Hematopoietic multipotent progenitor cell treated with erythropoietin and hydrocortisone succinate and interleukin-3 and kit ligand, for 8 days (in vitro differentiated cells): ENCODE measurements around the gene IL17F.

Experiments used
- DNase-seq: peaks from one replicate; pipeline ENCODE4 v3.0.0-alpha.2; 2015

The IL17F gene

GRCh38 chr6:52244400-52244799, at the start of gene IL17F:
Gene IL17F (minus strand): TSS chr6:52244500. CDS start chr6:52244429, 71 bp downstream.
- DNase-seq: no peak

- DNase-seq: no peak
Measured at GRCh38 chr6:52293067-52293466, 48.8 kb upstream of the IL17F start.

DNA sequence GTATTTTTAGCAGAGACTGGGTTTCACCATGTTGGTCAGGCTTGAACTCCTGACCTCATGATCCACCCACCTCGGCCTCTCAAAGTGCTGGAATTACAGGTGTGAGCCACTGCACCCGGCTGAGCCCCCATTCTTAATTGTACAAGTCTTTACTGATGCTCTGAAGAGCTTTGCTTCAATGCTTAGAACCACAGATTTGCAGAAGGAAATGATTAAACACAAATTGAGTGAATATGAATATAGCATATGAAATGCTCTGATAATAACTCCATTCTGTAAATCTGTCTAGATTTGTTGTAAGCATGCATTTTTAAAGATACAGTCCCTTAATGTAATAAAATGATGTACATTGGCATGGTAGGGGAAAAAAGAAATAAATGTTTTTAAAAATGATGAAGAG, 44.5 kb upstream of the IL17F start:
- DNase-seq: no peak

GRCh38 chr6:52288216-52288615, 43.9 kb upstream of the IL17F start:
- no peak for DNase-seq

GRCh38 chr6:52286798-52287432, 42.6 kb upstream of the IL17F start:
- peak; percentile 89 for DNase-seq

DNA sequence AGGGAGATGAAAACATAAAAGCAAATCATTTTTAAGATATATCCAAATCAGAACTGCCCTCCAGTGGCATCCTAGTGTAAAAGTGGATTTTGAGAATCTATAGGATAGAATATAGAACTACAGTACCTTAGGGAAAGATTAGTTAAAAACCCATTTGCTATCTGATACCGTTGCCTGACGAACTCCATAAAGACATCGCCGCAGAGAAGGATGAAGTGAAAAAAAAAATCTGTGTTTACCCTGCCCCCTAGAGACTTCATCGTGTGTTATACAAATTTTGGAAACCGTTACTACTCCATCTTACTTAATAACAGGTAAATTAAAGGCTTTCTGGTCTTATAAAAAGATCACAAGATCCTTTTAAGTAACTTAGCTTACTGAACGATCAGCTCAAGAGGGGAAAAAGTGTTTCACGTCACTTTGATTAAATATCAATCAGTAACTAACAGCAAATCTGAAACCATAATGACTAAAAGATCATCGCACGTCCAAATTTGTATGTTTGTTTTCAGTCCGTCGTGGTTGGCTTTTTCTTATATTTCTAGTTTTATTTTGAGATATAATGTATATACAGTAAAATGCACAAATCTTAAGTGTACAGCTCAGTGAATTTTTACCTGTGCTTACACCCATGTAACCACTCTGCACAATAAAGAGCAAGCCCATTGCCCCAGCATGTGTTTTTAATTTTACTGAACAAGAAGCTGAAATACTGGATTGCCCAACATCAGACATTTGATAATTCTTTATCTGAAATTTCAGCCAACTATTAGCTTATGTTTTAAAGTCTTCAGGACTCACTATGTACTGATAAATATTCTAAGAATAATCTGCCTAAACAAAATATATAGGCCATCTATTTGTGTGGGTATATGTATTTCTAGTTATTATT, 41.1 kb upstream of the IL17F start:
- no peak for DNase-seq

DNA sequence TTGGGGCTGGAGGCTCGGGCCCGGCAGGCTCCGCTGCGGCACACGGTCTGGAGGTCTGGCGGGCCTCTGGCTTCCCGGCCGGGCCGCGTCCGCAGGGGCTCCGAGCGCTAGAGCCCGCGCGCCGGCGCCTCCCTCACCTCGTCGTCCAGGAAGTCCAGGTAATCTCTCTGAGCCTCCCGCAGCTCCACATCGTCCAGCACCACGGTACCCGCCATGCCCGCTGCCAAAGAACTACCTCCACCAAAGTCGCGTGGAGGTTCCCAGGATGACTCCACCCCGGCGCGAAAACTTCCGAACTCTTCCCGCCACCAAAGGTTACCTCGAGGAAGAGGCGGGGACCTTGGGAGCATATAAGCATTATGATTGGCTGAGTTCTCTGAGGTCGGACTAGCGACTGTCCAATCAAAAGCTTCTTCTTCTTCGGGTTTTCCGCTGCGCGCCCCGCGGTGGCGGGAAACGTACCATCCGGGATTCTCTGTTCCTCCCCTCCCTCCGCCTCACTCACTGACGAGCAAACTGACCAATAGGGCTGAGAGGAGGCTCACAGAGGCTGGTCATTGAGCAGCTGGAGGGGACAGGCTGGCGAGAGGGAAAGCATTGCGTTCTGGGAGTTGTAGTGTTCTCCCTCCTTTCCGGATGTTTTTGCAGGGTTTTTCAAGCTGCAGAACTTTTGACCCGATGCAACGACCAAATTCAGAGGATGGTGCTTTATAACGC, 40.3 kb upstream of the IL17F start, which contains the start of gene MCM3:
Gene MCM3, minus strand, starts transcription at position 283 of the 717 bp plus-strand sequence. Its CDS starts 68 bp downstream, at position 215.
- DNase-seq: peak; percentile 100

GRCh38 chr6:52284131-52284459, 39.8 kb upstream of the IL17F start:
- DNase-seq: peak; percentile 59

DNA sequence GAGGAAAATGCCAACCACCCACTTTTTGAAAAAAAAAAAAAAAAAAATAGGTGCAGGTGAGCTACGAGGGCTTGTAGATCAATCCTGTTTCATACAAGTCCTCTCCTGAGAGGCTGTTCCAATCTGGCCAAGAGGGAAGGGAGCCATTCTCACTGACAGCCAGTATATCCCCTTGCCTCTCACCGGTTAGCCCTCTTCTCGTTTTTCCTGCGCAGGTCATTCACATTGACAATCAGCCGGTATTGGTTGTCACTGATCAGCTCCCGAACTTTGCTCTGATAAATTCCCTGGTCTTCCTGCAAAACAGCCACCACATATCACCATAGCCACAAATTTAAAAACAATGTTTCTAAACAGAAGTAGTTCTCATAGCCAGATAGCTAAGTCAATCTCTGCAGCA, 38.8 kb upstream of the IL17F start:
- no peak for DNase-seq

- DNase-seq: no peak
Measured at GRCh38 chr6:52276130-52276529, 31.8 kb upstream of the IL17F start.

GRCh38 chr6:52271852-52272460, 27.7 kb upstream of the IL17F start:
- DNase-seq: no peak

- DNase-seq: peak; percentile 72
Measured at GRCh38 chr6:52263709-52264540, 19.6 kb upstream of the IL17F start.

DNA sequence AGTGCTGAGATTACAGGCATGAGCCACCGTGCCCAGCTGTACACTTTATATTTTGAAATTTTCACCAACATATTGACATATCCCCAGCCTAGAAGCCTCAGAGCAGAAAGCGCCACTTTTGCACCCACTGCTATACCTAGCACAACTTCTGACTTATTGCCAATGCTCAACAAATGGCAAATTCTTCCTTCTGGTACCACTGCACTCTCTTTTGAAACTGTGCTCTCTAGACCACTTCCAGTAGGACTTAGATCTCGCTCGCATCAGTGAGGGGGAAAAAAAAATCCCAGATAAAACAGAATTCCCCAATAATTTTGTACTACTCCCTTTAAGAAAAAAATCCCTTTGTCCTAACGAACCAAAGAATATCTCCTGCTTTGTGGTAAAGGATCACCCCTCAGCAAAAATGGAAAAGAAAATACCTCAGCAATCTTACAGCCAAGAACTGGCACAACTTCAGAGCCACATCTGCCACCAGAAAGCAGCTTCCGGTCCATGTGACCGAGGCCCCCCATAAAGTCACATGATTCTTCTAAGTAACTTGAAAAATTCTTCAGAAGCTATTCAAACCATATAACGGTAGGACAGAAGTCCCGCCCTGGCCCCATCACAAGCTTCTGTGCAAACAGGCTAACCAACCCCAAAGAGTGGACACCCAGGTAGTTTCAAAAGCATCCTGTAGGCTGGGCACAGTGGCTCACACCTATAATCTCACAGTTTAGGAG, 18.5 kb upstream of the IL17F start:
- DNase-seq: no peak

- DNase-seq: no peak
Measured at GRCh38 chr6:52261229-52261628, 16.9 kb upstream of the IL17F start.

DNA sequence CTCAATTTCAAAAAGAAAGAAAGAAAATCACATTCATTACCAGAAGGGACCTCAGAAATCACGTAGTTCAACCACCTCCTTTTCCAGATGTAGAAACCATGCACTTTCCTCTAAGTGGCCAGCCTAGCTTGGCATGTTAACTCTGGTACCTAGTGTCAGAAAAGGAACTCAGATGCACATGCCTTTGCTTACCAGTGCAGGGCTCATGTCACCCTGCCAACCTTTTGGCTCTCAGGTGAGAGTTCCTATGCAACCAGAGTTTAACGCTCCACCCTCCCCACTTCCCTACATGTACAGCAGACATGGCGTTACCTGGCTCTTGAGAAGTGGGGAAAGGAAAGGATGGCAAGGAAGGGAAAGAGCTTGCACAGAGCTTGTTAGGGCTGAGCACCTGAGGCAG, 16.3 kb upstream of the IL17F start:
- no peak for DNase-seq

DNA sequence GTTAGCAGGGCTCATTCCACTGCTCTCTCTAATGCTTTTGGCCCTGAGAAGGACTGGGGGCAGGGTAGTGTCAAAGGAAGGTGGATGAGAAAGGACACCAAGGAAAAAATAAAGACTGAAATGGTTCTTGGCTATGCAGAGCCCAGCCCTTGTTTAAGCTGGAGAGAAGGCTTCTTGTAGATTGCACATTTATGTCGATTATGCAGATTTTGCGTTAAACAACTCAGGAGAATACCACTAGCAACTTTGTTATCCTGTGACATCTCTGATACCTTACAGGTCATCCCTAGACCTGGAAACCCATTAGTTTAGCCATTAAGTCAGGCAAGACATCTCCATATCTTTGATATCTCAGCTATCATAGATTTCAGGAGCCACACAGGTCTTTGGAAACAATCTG, 11.1 kb upstream of the IL17F start:
- DNase-seq: no peak

DNA sequence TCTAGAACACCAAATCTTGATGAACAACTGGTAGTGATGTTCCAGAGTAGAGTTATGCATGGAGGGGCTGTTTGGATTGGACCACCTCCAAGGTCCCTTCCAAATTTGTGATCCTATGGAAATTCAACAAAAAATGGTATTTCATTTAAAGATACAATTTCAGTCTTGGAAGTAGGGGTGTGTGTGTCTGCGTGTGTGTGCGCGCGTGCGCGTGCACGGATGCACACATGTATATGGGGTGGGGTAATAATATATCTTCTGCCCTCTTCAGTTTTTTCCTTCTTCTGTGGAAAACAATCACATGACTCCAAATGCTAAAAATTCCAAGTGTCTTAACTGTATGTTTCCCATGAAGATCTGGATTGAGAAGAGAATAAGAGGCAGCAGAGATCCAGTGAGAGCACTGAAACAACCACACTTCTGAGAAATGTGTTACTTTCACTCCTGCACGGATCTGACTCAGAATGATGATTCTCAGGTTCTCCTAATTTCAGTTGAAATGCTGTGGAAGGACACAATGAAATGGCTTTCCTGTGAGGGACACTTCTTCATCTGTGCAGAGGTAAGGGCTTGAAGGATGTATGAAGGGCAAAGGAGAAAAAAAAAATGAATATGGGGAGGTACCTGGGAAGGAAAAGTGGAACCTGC, 10.6 kb upstream of the IL17F start:
- no peak for DNase-seq

- DNase-seq: no peak
Measured at GRCh38 chr6:52253494-52253893, 9.2 kb upstream of the IL17F start.

DNA sequence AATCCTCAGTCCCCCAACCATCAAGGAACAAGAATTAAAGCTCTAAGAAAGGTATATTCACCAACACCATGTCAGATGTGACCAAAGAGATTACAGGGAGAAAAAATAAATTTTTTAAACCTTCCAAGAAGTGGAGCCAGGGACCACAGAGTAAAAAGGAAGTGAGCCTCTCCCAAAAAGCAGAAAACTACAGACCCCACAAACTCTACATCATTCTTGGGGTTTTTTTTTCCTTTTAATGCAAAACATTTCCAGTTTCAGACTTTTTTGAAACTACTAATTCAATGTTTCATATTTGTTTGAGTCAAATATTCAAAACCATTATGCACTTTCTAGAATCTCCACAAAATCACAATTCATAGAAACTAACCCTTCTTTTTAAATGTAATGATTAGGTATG, 6.8 kb upstream of the IL17F start:
- no peak for DNase-seq

DNA sequence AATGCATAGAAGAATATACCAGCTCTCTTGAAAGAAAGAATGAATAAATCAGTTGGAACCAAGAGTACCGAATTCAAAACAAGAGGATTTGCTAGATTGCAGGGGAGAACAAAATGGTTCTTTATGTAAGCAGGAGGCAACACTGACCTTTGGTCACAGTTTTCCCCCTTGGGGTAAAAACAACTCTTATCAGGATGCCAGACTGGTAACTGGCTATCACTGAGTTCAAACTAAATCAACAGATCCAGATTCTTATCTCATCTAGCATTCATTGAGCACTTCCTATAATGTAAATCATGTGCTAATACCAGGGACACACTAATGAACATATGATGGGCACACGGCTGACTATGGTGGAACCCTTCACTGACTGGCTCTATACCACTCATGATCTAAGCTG, 4.8 kb upstream of the IL17F start:
- DNase-seq: no peak

DNA sequence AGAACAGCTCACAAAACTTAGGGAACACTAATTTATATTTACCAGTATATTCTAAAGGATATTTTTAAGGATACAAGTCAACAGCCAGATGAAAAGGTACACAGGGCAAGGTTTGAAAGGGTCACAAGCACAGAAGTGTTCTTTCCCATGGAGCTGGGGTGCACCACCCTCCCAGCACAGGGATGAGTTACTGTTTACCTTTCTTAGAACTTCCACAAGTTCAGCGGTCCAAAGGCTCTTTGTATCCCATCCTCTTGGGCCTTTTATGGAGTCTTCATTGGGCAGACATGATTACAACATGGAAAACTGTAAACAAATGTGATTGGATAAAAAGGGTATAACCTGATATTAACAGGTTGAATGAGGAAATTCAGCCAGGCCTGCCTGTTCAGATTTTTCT, 1.1 kb upstream of the IL17F start:
- DNase-seq: no peak
